DOHH2 (cell line): ENCODE results near the gene ANTKMT.

ENCODE experiments used
- EZH2phosphoT487 ChIP-seq: fragments of 200-600 bp; sonication (generic); IDR thresholded peaks from 2 replicates; pipeline ENCODE4 v1.6.1; 2017; ENCODE audit warnings: borderline replicate concordance, mild to moderate bottlenecking, antibody characterized with exemption, low read length, moderate library complexity, mixed read lengths
- TF ChIP-seq, protein P1 (sequence below): fragments of 200-600 bp; sonication (generic); IDR thresholded peaks from one replicate; pipeline ENCODE4 v1.5.1; 2014; ENCODE audit warnings: antibody characterized with exemption, mild to moderate bottlenecking, low read depth, low read length; ENCODE audit not compliant: poor library complexity, severe bottlenecking

DNA sequence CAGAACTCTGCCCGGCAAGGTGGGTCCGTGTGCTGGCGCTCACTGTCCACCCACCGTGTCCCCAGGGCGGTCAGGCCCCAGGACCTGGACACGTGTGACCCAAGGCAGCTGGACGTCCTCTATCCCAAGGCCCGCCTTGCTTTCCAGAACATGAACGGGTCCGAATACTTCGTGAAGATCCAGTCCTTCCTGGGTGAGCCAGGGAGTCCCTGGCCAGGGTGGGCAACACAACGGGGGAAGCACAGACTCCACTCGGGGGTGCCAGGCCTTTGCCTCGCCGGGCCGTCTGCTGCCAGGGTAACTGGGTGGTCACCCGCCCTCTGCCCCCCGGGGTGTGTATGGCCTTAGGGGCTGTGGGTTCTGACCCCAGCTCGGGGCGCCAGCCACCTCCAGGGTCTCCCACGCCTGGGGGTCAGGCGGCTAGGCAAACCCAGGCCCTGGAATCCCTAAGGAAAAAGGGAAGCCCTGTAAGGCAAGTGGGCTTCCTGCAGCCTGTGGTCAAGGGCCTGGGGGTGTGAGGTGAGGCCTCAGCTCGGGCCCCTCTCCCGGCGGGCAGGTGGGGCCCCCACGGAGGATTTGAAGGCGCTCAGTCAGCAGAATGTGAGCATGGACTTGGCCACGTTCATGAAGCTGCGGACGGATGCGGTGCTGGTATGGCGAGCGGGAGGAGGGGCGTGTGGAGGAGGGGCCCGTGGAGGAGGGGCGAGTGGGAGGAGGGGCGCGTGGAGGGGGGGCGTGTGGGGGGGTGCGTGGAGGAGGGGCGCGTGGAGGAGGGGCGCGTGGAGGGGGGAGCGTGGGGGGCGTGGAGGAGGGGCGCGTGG lies 46.1 kb downstream of the ANTKMT start:
- TF ChIP-seq, protein P1, sequence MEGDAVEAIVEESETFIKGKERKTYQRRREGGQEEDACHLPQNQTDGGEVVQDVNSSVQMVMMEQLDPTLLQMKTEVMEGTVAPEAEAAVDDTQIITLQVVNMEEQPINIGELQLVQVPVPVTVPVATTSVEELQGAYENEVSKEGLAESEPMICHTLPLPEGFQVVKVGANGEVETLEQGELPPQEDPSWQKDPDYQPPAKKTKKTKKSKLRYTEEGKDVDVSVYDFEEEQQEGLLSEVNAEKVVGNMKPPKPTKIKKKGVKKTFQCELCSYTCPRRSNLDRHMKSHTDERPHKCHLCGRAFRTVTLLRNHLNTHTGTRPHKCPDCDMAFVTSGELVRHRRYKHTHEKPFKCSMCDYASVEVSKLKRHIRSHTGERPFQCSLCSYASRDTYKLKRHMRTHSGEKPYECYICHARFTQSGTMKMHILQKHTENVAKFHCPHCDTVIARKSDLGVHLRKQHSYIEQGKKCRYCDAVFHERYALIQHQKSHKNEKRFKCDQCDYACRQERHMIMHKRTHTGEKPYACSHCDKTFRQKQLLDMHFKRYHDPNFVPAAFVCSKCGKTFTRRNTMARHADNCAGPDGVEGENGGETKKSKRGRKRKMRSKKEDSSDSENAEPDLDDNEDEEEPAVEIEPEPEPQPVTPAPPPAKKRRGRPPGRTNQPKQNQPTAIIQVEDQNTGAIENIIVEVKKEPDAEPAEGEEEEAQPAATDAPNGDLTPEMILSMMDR: no peak
- TF ChIP-seq EZH2phosphoT487: no peak
